Suppressor macrophage (primary cell): ENCODE measurements around the gene TGFBR3L.
"Not testable (repeated sequence)": the region's sequence is repeated elsewhere in the genome, so short reads cannot be mapped to it uniquely, and the experiment has no call there.

Source experiments
- DNase-seq, 4 experiments: peaks; one replicate each; pipeline ENCODE4 v3.0.0-alpha.2; 2020 to 2022

Gene TGFBR3L

GRCh38 chr19:7961082-7961481, 46.5 kb downstream of the TGFBR3L start:
- DNase-seq: not testable (repeated sequence)

GRCh38 chr19:7961920-7962626, 47.4 kb downstream of the TGFBR3L start:
- DNase-seq: no peak

GRCh38 chr19:7962644-7963268, 48.1 kb downstream of the TGFBR3L start:
- DNase-seq: no peak

DNA sequence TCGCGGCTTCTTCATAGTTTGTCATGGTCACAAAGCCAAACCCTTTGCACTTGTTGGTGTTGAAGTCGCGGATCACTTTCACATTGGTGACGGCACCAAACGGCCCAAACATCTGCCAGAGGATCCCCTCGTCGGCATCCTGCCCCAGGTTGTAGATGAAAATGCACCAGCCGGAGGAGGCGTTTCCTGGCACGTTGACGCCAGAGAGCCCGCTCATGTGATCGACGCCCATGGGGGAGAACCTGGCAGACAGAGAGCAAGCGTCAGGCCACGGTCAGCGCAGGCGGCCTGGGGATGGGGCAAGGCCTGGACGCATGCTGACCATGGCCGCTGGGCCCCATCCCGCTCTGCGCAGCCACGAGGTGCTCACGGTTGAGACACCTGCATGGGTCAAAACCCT, 48.9 kb downstream of the TGFBR3L start:
- no peak for DNase-seq

GRCh38 chr19:7965259-7965841, 50.7 kb downstream of the TGFBR3L start:
- no peak for DNase-seq

DNA sequence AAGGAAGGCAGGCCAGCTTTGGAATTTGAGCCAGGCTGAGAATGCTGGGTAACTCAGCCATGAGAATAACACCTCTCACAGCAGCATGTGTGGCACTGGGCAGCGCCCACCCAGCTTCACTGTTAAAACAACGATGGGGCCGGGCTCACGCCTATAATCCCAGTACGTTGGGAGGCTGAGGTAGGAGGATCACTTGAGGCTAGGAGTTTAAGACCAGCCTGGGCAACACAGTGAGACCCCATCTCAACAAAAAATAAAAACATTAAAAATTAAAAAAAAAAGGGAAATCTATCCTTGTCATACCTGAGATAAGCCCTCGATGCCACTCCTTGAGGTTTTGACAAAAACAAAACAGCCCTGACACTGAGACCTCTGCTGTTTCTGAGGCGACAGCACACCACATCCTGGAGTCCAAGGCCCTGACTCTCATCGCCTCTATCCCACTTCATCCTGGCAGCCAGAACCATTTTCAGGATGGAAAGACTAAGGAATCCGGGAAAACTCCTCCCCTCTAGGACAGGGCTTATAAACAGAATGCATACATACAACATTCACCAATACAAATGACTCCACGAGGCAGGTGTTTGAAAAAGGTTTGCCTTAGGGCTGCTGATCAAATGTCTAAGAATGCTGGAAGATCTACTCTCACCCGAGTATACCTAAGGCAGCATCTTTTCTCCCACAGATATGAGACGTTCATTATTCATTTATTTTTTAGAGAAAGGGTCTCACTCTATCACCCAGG, 51.5 kb downstream of the TGFBR3L start:
- DNase-seq: no peak

- DNase-seq: no peak
These were observed 53.6 kb downstream of the TGFBR3L start for GRCh38 chr19:7968008-7968795.
